ENCODE data around the gene KLHL35.
"Not testable (repeated sequence)": the region's sequence is repeated elsewhere in the genome, so short reads cannot be mapped to it uniquely, and the experiment has no call there.

Gene KLHL35

DNA sequence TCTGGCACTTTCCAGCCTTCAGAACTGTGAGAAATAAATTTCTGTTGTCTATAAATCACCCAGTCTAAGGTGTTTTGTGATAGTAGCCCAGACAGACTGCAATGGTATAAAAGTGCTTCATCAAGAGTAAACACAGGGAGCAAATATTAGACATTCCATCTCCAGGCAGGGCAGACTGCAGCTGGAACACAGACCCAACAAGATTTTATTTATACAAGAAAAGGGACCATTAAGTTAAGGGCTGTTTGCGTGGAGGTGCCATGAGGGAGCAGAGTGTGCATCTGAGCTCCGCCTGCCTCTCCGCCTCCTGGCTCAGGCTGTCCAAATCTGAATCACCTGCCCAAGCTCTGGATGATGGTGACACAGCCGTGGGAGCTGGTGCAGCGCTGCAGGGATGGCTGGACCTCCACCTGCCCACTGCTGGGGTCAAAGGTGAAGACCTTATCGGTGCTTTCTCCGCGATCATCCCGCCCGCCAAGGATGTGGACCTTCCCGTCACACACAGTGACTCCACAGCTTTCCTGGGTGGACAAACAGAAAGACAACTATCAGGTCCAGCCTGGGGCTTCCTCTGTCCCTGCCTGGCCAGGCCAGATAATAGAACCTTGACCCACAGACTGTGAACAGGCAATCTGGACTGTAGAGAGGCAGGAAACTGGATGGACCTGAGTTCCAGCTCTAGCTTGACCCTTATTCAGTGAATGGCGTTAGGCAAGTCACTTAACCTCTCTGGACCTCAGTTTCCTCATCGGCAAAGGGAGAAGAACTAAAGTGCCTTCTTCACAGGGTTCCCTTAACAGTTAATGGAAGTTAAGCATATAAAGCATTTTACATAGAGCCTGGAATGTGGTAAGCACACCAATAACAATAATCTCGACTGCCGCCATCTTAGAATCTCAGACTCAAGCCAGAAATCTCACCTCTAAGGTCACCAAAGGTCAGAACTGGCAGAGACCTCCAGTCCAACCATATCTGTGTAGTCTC is 10.5 kb downstream of the KLHL35 start:
- DNase-seq: peak; percentile 77

DNA sequence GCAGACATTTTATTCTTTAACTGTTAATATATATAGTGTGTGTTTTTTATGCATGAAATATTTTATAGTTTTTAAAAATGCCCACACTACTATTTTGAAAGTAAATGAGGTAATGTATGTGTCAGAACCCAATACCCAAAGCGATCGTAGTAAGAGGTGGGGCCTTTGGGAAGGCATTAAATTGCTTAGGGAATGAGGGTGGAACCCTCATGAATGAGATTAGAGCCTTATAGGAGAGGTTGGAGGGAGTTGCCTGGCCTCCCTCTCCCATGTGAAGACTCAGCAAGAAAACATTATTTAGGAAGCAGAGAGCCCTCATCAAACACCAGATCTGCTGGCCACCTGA is 11.1 kb downstream of the KLHL35 start:
- no peak for DNase-seq

DNA sequence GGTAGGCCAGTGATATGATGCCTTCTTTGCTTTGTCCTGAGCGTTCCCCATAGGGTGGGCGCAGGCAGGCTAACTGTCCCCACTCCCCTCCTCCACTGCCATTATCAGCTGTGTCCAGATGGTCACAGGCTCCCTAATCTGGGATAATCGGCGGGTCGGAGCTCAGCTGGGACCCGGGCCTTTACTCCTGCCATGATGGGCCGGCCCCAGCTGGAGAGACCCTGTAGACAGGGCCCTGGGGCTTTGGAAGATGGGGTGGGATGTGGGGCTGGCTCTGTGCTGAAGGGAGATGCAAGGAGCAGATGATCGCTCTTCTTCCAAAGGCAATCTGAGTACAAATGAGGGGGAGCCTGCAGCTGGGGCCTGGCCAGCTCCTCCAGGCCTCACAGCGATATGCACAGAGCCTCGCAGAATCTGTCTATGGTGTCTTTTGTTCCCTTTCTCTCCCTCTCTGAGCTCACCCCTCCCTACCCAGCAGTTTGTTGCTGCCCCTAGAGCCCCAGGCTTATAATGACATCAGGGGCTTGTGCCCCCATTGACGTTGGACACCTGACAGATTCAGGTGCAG is 11.9 kb downstream of the KLHL35 start:
- DNase-seq: no peak

DNA sequence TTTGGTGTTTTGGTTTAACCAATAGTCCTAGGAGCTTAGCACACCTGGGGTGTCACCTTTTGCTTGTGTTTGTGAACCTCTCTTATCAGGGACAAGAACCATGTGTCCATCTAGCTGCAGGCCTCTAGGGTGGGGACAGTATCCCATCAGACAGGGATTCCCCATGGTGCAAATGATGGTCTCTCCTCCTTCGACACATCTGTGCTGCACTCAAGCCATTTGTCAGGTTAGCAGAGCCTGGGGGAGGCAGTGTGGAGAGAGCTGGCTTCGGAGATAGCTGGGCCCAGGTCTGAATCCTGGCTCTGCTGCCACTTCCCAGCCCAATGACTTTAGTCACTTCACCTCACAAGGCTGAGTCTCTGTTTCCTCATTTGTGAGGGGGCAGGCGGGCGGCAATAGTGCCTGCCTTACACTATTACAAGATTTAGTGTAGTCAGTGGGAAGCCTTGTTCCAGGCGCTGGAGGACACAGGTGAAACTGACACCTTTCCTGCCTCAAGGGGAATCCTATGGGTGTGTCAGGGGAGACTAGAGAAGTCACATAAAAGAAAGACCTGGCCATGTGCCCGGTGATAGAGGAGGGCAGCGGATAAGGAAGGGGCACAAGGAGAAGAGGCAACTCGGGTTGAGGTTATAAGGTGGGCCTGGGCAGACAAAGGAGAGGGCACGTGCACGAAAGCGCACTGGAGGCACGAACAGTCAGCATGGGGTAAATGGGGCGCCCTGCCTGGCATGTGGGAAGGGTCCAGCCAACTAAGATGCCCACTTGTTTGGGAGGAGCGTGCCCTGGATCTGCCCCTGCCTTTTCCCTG is 12.6 kb downstream of the KLHL35 start:
- DNase-seq: peak; percentile 25

DNA sequence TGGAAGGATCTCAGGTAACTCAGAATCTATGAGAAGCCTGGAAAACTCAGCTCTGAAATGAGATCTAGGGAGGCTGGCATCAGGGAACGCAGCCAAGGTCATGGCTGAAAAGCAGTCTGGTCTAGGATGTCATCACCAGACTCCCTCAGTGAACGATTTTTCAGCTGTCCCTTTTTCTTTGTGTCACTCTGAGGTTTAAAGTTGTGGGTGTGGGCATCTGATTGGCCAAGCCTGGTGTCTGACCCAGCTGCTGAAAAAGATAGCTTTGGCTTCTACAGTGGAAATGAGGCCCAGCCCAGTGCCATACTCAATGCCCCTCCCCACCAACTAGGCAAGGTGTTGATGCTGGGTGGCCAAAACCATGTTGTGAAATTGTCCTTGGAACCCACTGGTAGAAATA is 19.1 kb downstream of the KLHL35 start:
- no peak for DNase-seq

DNA sequence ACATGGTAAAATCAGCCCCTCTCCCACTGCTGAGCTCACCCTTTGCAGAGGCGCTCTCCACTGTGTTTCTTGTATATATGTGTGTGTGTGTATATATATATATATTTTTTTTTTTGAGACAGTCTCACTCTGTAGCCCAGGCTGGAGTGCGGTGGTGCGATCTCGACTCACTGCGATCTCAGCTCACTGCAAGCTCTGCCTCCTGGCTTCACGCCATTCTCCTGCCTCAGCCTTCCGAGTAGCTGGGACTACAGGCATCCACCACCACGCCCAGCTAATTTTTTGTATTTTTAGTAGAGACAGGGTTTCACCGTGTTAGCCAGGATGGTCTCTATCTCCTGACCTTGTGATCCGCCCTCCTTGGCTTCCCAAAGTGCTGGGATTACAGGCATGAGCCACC is 19.9 kb downstream of the KLHL35 start:
- not testable (repeated sequence) for DNase-seq

DNA sequence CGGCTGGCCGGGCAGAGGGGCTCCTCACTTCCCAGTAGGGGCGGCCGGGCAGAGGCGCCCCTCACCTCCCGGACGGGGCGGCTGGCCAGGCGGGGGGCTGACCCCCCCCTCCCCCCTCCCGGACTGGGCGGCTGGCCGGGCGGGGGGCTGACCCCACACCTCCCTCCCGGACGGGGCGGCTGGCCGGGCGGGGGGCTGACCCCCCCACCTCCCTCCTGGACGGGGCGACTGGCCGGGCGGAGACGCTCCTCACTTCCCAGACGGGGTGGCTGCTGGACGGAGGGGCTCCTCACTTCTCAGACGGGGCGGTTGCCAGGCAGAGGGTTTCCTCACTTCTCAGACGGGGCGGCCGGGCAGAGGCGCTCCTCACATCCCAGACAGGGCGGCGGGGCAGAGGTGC is 23.0 kb downstream of the KLHL35 start:
- DNase-seq: not testable (repeated sequence)

DNA sequence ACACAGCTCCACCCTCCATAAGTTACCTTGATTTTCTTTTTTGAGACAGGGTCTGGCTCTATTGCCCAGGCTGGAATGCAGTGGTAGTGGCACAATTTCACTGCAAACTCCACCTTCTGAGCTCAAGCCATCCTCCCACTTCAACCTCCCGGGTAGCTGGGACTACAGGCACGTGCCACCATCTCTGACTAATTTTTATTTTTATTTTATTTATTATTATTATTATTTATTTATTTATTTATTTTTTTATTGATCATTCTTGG is 24.1 kb downstream of the KLHL35 start:
- no peak for DNase-seq

DNA sequence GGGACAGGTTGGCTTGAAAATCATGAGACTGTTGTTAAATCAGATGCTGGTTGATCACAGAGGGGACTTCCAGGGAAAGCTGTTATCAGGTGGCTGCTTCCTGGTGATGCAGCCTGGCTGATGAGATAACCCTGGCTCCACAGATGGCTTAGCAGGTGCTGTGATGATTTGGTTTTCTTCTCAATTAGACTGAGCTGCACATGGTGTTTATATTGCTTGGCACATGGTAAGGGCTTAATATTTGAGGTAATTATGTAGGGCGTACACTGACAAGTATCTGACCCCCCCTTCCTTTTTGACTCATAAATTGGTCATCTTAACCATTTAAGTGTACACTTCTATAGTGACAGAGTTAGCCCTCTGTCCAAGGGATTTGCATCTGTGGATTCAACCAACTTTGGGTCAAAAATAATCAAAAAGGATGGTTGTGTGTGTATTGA is 26.6 kb downstream of the KLHL35 start:
- DNase-seq: no peak

DNA sequence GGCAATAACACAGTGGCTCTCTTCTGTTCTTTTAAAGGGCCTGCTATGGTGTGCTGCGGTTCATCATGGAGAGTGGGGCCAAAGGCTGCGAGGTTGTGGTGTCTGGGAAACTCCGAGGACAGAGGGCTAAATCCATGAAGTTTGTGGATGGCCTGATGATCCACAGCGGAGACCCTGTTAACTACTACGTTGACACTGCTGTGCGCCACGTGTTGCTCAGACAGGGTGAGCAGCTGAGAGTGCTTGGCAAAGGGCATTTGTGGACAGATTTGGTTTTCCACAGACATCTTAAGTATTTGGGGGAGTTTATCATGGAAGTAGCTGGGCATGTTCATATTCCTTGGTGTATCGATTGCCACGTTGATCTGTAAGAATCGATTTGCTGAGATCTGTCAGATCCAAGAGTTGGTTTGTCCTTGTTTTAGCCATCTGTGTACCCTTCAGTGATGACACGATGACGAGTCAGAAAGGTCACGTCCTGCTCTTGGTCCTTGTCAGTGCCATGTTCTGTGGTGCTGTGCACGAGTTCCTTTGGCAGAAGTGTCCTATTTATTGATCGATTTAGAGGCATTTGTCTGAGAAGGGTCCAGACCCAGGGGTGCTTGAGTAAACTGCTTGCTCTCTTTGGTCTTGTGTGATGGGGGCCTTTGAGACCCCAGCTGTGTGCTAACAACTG is 28.9 kb downstream of the KLHL35 start:
- DNase-seq: no peak

DNA sequence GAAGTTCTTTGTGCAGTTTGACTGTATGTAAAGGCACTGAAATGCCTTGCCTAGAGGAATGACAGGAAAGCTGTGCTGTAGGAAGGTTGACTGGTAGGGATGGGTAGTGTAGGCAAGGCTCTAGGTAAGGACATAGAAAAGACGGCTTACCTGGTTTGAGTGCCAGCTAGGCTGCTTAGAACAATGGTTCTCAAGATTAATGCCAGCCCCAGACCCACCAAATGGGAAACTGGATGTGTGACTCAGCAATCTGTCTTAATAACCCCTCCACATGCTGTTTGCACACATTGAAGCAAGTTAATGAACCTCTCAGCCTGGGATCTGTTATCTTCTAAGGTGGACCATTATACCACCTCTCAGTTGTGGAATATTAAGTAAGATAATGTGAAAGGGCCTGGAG is 30.0 kb downstream of the KLHL35 start:
- DNase-seq: no peak

DNA sequence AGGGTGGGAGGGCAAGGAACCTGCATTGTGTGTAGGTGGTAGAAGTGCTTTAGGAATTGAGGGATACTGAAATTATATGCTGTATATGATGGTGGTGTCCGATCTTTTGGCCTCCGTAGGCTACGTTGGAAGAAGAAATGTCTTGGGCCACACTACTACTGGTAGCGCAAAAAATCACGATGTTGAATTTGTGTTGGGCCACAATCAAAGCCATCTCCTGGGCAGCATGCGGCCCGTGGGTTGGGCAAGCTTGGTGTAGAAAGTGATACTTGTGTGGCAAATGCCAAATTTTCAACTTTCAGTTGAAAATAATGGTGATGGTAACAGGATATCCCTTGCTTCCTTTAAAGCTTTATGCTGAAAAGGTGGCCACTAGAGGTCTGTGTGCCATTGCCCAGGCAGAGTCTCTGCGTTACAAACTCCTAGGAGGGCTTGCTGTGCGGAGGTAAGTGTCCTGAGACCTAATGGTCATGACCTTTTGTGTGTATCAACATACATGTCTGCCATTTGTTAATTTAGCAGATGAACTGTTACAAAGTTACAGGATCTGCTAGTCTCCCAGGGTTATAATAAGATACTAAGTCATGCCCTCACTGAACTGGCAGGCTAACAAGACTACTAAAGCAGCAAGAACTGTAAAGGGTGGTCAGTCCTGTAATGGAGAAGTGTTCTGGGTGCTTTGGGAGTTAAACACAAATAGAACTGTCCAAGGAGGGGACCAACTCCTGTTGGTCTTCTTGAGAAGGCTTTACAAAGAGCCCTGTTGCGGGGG is 30.8 kb downstream of the KLHL35 start:
- DNase-seq: no peak

DNA sequence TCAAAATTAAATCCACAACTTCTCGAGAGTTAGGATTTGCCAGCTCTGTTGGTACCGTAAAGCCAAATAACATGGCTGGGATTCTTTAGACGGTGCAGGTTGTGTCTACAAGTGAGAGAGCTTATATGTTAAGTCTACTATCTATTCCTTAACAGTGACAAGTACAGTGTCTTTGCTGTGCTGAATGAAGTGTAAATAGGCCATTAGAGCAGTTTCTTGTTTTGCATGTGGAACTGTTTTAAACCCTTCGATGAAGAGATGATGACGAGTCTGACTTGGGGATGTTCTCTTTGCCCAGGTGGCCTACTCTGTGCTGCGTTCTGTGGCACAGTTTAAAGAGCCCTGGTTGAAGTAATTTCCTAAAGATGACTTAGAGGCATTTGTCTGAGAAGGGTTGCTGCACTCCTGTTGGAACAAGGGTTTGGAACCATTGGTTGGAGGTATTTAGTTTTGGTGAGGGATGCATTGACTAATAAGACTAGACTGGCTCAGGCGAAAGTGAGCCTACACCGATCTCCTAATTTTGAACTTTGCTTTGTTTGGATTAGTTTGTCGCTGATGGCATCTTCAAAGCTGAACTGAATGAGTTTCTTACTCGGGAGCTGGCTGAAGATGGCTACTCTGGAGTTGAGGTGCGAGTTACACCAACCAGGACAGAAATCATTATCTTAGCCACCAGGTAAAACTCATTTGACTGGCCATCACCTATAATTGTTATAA is 32.7 kb downstream of the KLHL35 start:
- DNase-seq: no peak

DNA sequence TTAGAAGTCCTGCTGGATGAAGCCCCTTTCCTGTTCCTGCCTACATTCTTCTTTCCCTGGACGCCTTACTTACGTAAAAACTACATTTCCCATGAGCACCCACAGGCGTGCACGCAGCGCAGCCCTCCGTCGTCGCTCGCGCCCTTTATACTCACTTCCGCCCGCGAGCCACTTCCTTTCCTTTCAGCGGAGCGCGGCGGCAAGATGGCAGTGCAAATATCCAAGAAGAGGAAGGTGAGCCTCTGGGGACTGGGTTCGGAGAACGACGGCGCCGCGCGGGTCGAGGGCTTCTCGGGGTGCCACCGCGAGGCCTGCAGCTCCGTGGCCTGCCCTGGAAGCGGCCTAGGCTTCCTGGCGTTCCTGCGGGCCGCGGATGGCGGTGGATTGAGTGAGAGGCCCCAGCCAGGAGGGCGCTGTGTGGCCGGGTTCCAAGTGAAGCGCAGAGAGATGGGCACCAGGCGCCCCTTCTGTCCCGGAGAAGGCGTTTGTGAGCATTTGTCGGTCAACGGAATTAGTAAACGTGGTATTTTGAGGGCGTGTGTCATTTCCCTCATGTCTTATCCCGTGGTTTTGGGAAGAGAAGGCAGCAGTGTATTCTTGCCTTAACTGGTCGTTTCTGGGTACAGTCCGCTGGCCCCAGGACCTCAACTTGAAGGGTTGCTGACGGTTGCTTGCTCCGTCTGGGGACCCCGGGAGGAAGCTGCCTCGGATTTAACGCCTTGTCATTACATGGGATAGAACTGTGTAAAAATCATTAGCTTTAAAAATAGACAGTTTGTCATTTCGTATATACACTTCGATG is 33.5 kb downstream of the KLHL35 start, which contains the start of gene RPS3:
TSS of gene RPS3 (plus strand) at position 175 of the 802 bp plus-strand sequence. CDS start at position 205, 30 bp downstream.
- DNase-seq: peak; percentile 88

DNA sequence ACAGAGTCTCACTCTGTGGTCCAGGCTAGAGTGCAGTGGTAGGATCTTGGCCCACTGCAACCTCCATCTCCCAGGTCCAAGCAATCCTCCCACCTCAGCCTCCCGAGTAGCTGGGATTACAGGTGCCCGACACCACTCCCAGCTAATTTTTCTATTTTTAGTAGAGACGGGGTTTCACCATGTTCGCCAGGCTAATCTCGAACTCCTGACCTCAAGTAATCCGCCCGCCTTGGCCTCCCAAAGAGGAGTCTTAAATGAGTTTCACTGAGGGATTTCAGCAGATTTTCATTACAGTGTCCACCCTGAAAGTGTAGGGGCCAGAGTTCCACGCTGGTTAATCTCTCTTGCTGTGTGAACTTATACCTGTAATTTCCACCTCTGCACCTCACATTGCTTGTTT is 34.1 kb downstream of the KLHL35 start:
- no peak for DNase-seq

DNA sequence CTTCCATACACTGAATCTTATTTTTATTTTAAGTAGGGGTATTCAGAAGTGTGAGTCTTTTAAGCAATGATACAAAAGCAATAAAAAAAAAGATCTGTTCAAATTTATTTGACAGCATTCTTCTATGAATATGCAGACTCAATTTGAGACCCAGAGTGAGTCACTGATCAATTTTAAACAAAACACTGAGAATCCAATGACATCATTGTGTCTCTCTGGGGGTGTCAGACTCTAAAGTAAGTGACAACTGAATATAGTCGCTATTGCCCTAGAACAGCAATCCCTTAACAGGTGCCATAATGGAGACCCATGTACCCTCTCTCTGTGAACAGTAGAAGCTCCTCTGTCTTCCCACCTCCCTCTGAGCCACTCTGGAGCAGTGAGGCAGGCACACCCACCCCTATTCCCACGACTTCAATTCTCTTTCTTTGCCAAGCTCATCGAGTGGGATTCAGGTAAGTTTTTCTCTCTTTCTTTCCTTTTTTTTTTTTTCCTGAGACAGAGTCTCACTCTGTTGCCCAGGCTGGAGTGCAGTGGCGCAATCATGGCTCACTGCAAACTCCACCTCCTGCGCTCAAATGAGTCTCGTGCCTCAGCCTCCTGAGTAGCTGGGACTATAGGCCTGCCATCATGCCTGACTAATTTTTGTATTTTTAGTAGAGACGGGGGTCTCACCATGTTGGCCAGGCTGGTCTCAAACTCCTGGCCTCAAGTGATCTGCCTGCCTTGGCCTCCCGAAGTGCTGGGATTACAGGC is 38.7 kb downstream of the KLHL35 start:
- DNase-seq: no peak

DNA sequence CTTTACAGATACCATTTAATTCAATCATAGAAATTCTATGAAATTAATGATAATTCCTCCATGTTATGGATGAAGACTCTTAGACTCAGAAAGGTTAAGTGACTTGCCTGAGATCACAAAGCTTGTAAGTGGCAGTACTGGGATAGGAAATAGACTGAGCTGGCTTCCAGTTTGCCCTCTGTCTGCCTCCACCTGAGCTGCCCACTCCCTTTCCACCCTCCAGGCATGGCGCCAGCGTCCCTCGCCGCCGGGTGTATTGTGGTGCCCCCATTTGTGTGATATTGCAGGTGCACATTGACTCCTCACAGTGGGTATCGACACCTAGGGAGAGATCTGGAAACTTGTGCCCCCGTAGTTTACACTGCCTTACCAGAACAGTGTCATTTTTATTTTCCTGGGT is 43.1 kb downstream of the KLHL35 start:
- DNase-seq: no peak

DNA sequence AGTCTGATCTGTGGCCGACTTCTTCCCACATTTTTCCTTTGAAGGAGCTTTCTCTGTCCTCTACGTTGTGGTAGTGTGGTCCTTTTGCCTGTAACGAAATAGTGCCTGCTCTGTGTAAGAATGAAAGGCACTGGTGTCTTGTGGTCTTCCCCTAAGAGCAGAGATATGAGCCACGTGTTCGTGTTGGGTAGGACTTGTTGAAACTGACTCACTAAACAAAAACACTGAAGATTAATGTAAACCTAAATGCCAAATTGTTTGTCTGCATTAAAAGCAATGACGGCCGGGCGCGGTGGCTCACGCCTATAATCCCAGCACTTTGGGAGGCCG is 43.8 kb downstream of the KLHL35 start:
- DNase-seq: no peak

DNA sequence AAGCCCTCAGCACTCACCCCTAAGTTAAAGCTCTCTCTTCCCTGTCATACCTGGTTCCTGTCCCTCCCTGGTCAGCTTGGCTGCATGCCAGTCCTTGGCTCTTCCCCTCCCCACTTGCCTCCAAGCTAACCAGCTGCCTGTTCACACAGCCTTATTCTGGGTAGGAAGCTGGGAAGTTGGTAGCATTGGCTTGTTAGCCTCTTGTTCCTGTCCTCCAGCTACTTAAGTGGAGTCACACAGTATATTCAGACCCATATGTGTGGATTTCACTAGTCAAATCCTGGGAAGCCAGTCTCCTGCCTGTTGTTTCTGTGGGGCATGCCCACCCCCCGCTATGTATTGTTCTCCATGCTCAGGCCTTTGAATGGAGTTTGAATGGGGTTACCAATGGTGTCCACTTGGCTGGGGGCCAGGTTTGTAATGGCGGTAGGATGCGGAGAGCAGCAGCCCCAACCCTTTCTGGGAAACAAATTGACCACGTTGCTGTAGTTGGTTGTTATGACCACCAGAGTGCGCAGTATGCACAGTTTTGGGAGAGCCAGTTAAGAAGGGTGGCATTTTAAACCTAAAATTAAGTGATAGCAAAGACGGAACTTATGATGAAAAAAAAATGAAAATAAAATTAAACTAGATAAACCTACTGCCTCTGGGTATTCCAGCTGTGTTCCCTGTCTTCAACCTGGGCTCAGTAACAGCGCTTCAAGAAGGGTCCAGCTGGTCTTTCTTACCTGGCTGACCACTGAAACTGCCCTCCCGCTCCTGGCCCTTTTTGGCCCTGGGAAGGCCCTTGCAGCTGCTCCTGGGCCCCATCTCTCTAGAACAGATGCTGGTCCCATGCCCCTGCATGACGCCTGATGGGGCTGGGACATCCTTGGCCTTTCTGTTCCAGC is 44.4 kb downstream of the KLHL35 start:
- DNase-seq: peak; percentile 82
